T-helper 1 cell treated with Interleukin-12 subunit alpha and Interleukin-12 subunit beta and Interleukin-4 antibody, amounts not matched to agents 30 μg/mL and 1 μg/mL, for 36 hours (primary cell): ENCODE data around the gene MPST.

Source experiments
- H3K27ac Mint-ChIP-seq: one replicate; pipeline ENCODE4 v1.8.0; 2021; ENCODE audit warnings: mild to moderate bottlenecking, mixed read lengths
- H3K27me3 Mint-ChIP-seq: one replicate; pipeline ENCODE4 v1.8.0; 2021; ENCODE audit warnings: low read depth, mixed read lengths
- H3K36me3 Mint-ChIP-seq: one replicate; pipeline ENCODE4 v1.8.0; 2021; ENCODE audit warnings: low read depth, mixed read lengths
- H3K4me1 Mint-ChIP-seq: one replicate; pipeline ENCODE4 v1.8.0; 2021; ENCODE audit warnings: low read depth, mixed read lengths
- H3K4me3 Mint-ChIP-seq: one replicate; pipeline ENCODE4 v1.8.0; 2021; ENCODE audit warnings: mild to moderate bottlenecking, moderate library complexity, mixed read lengths
- H3K9me3 Mint-ChIP-seq: one replicate; pipeline ENCODE4 v1.8.0; 2021; ENCODE audit warnings: mixed read lengths

MPST gene

GRCh38 chr22:36990457-36990856 lies 29.1 kb upstream of the MPST start:
- Mint-ChIP-seq H3K4me3 (no peak overlapping the region), H3K9me3 (peaks cover 21% of the 10 kb centered on the region), H3K27me3 (peaks cover 23% of the 10 kb centered on the region), H3K4me1 (no peaks in the 10 kb centered on the region), H3K27ac (no peak overlapping the region), H3K36me3 (peaks cover 2% of the 10 kb centered on the region)

- peaks cover 14% of the 10 kb centered on the region for H3K9me3 Mint-ChIP-seq
- H3K27me3 Mint-ChIP-seq: peaks cover 25% of the 10 kb centered on the region
- no peaks in the 10 kb centered on the region for H3K4me1 Mint-ChIP-seq
- H3K4me3 Mint-ChIP-seq: no peak overlapping the region
- peaks cover 2% of the 10 kb centered on the region for H3K36me3 Mint-ChIP-seq
- H3K27ac Mint-ChIP-seq: no peak overlapping the region
Observed at GRCh38 chr22:36991206-36991605, 28.3 kb upstream of the MPST start.

GRCh38 chr22:36997746-36998145 lies 21.8 kb upstream of the MPST start:
- H3K4me1 Mint-ChIP-seq: no peaks in the 10 kb centered on the region
- H3K27ac Mint-ChIP-seq: no peak overlapping the region
- no peaks in the 10 kb centered on the region for H3K9me3 Mint-ChIP-seq
- H3K4me3 Mint-ChIP-seq: no peak overlapping the region
- peaks cover 15% of the 10 kb centered on the region for H3K27me3 Mint-ChIP-seq
- no peaks in the 10 kb centered on the region for H3K36me3 Mint-ChIP-seq

- Mint-ChIP-seq H3K4me1 (no peaks in the 10 kb centered on the region), H3K36me3 (no peaks in the 10 kb centered on the region), H3K27ac (no peak overlapping the region)
Observed at GRCh38 chr22:36998620-36999351, 20.8 kb upstream of the MPST start.

GRCh38 chr22:36999463-36999862 lies 20.1 kb upstream of the MPST start:
- Mint-ChIP-seq H3K4me3 (no peak overlapping the region), H3K4me1 (no peaks in the 10 kb centered on the region), H3K27me3 (peaks cover 18% of the 10 kb centered on the region), H3K36me3 (no peaks in the 10 kb centered on the region), H3K9me3 (no peaks in the 10 kb centered on the region), H3K27ac (no peak overlapping the region)

More at GRCh38 chr22:36998620-36999351, 20.8 kb upstream of the MPST start:
- no peaks in the 10 kb centered on the region for H3K9me3 Mint-ChIP-seq
- H3K27me3 Mint-ChIP-seq: peaks cover 15% of the 10 kb centered on the region
- no peak overlapping the region for H3K4me3 Mint-ChIP-seq

- H3K4me3 Mint-ChIP-seq: no peak overlapping the region
Observed at GRCh38 chr22:37000676-37001534, 18.6 kb upstream of the MPST start.

GRCh38 chr22:37001826-37002225 lies 17.7 kb upstream of the MPST start:
- Mint-ChIP-seq H3K36me3 (no peaks in the 10 kb centered on the region), H3K4me1 (no peaks in the 10 kb centered on the region), H3K27me3 (peaks cover 27% of the 10 kb centered on the region), H3K27ac (no peak overlapping the region), H3K9me3 (peaks cover 4% of the 10 kb centered on the region), H3K4me3 (no peak overlapping the region)

More at GRCh38 chr22:37000676-37001534, 18.6 kb upstream of the MPST start:
- H3K9me3 Mint-ChIP-seq: peaks cover 4% of the 10 kb centered on the region
- no peak overlapping the region for H3K27ac Mint-ChIP-seq
- H3K27me3 Mint-ChIP-seq: peaks cover 22% of the 10 kb centered on the region
- no peaks in the 10 kb centered on the region for H3K4me1 Mint-ChIP-seq
- no peaks in the 10 kb centered on the region for H3K36me3 Mint-ChIP-seq

- Mint-ChIP-seq H3K27ac (no peak overlapping the region), H3K4me3 (no peak overlapping the region), H3K4me1 (peaks cover 2% of the 10 kb centered on the region), H3K27me3 (peaks cover 23% of the 10 kb centered on the region), H3K9me3 (peaks cover 4% of the 10 kb centered on the region), H3K36me3 (no peaks in the 10 kb centered on the region)
Observed at GRCh38 chr22:37002633-37003032, 16.9 kb upstream of the MPST start.

- Mint-ChIP-seq H3K4me3 (no peak overlapping the region), H3K27ac (no peak overlapping the region), H3K27me3 (peaks cover 41% of the 10 kb centered on the region), H3K9me3 (peaks cover 4% of the 10 kb centered on the region), H3K4me1 (peaks cover 12% of the 10 kb centered on the region), H3K36me3 (no peaks in the 10 kb centered on the region)
Observed at GRCh38 chr22:37007651-37008050, 11.9 kb upstream of the MPST start.

- Mint-ChIP-seq H3K36me3 (no peaks in the 10 kb centered on the region), H3K27ac (no peak overlapping the region), H3K4me1 (peaks cover 12% of the 10 kb centered on the region), H3K27me3 (peaks cover 41% of the 10 kb centered on the region), H3K9me3 (peaks cover 4% of the 10 kb centered on the region), H3K4me3 (no peak overlapping the region)
Observed at GRCh38 chr22:37008365-37008764, 11.2 kb upstream of the MPST start.

- H3K4me1 Mint-ChIP-seq: peaks cover 12% of the 10 kb centered on the region
- peaks cover 37% of the 10 kb centered on the region for H3K27me3 Mint-ChIP-seq
- no peaks in the 10 kb centered on the region for H3K36me3 Mint-ChIP-seq
- no peak overlapping the region for H3K27ac Mint-ChIP-seq
- peaks cover 4% of the 10 kb centered on the region for H3K9me3 Mint-ChIP-seq
- H3K4me3 Mint-ChIP-seq: no peak overlapping the region
Observed at GRCh38 chr22:37009490-37009889, 10.1 kb upstream of the MPST start.

GRCh38 chr22:37010174-37010573 lies 9.4 kb upstream of the MPST start:
- no peak overlapping the region for H3K27ac Mint-ChIP-seq
- H3K36me3 Mint-ChIP-seq: no peaks in the 10 kb centered on the region
- no peak overlapping the region for H3K4me3 Mint-ChIP-seq
- peaks cover 1% of the 10 kb centered on the region for H3K9me3 Mint-ChIP-seq
- H3K27me3 Mint-ChIP-seq: peaks cover 40% of the 10 kb centered on the region
- peaks cover 12% of the 10 kb centered on the region for H3K4me1 Mint-ChIP-seq

- Mint-ChIP-seq H3K4me3 (no peak overlapping the region), H3K27ac (no peak overlapping the region), H3K9me3 (no peaks in the 10 kb centered on the region), H3K4me1 (peaks cover 12% of the 10 kb centered on the region), H3K27me3 (peaks cover 35% of the 10 kb centered on the region), H3K36me3 (no peaks in the 10 kb centered on the region)
Observed at GRCh38 chr22:37010976-37011375, 8.6 kb upstream of the MPST start.

GRCh38 chr22:37011472-37011871 lies 8.1 kb upstream of the MPST start:
- Mint-ChIP-seq H3K9me3 (no peaks in the 10 kb centered on the region), H3K4me3 (no peak overlapping the region), H3K36me3 (no peaks in the 10 kb centered on the region), H3K4me1 (peaks cover 12% of the 10 kb centered on the region), H3K27me3 (peaks cover 30% of the 10 kb centered on the region), H3K27ac (no peak overlapping the region)
